Mammary epithelial cell (primary cell): ENCODE measurements around the gene DRGX.

ENCODE experiments used
- CTCF ChIP-seq, 2 donors: IDR thresholded peaks in 1 of 2; conservative IDR thresholded peaks in 1 of 2; 2 replicates each; pipeline ENCODE4 v1.5.1; 2011 to 2012; ENCODE audit warnings: inconsistent platforms in 2 of 2, low read length in 2 of 2, mild to moderate bottlenecking in 2 of 2, control low read depth in 1 of 2, low read depth in 1 of 2; ENCODE audit not compliant: insufficient read depth in 1 of 2; ENCODE audit errors: extremely low read depth in 1 of 2
- EZH2 ChIP-seq: IDR thresholded peaks from 2 replicates; pipeline ENCODE4 v1.6.1; 2012; ENCODE audit warnings: low read length, inconsistent platforms, borderline replicate concordance

- TF ChIP-seq CTCF (conservative IDR thresholded peaks at IDR 0.05 in 1 of 2, IDR thresholded peaks at IDR 0.05 in 1 of 2; ENCODE audit: extremely low read depth in 1 of 2, insufficient read depth in 1 of 2, low read depth in 1 of 2, low read length in 2 of 2) (no peak), EZH2 (no peak)
Measured at GRCh38 chr10:49393301-49393700, 2.6 kb downstream of the DRGX start.
